ENCODE measurements around the gene CNGA3.

The CNGA3 gene

GRCh38 chr2:98438190-98439133 lies 92.2 kb downstream of the CNGA3 start:
- H3K4me3 ChIP-seq (ENCODE audit: low read depth, low read length) = no peak overlapping the region

GRCh38 chr2:98441706-98442450 lies 95.6 kb downstream of the CNGA3 start:
- H3K4me3 ChIP-seq (ENCODE audit: low read depth, low read length) = no peak overlapping the region

GRCh38 chr2:98442488-98442887 lies 96.2 kb downstream of the CNGA3 start:
- H3K4me3 ChIP-seq (ENCODE audit: low read depth, low read length) = no peak overlapping the region

- peak within 1 kb of the TSS; percentile 77 for H3K4me3 ChIP-seq (ENCODE audit: low read depth, low read length)
These were observed 98.3 kb downstream of the CNGA3 start, which contains the start of gene INPP4A for GRCh38 chr2:98444436-98445176. Gene INPP4A (plus strand): TSS chr2:98444858. CDS start chr2:98520049, 75,191 bp downstream.

GRCh38 chr2:98445177-98445682 lies 99.0 kb downstream of the CNGA3 start:
- peak overlapping the region; percentile 77 for H3K4me3 ChIP-seq (ENCODE audit: low read depth, low read length)

GRCh38 chr2:98445683-98446581 lies 99.7 kb downstream of the CNGA3 start:
- H3K4me3 ChIP-seq (ENCODE audit: low read depth, low read length) = peak overlapping the region; percentile 77

- no peak overlapping the region for H3K4me3 ChIP-seq (ENCODE audit: low read depth, low read length)
These were observed 100.6 kb downstream of the CNGA3 start for GRCh38 chr2:98446850-98447249.

Data from iPS-11a (cell line).